ENCODE data around the gene L2HGDH. TPM values are rescaled to one million over a fixed set of nuclear protein-coding genes. Genes with fewer than 3 reads are reported as not detected.

L2HGDH gene
- total RNA-seq, 1 donor from 2014 or later = 4.2 TPM

- H3K36me3 ChIP-seq = no peaks in the 10 kb centered on the region
- no peaks in the 10 kb centered on the region for H3K4me1 ChIP-seq
- no peak for ATAC-seq
- DNase-seq = no peak
- no peaks in the 10 kb centered on the region for H3K27me3 ChIP-seq (ENCODE audit: low read depth)
- H3K4me3 ChIP-seq = no peak overlapping the region
- no peak overlapping the region for H3K27ac ChIP-seq
- intact Hi-C loops (cut with DNase I) = no loop called here
- no peaks in the 10 kb centered on the region for H3K9me3 ChIP-seq
- TF ChIP-seq, protein P1, sequence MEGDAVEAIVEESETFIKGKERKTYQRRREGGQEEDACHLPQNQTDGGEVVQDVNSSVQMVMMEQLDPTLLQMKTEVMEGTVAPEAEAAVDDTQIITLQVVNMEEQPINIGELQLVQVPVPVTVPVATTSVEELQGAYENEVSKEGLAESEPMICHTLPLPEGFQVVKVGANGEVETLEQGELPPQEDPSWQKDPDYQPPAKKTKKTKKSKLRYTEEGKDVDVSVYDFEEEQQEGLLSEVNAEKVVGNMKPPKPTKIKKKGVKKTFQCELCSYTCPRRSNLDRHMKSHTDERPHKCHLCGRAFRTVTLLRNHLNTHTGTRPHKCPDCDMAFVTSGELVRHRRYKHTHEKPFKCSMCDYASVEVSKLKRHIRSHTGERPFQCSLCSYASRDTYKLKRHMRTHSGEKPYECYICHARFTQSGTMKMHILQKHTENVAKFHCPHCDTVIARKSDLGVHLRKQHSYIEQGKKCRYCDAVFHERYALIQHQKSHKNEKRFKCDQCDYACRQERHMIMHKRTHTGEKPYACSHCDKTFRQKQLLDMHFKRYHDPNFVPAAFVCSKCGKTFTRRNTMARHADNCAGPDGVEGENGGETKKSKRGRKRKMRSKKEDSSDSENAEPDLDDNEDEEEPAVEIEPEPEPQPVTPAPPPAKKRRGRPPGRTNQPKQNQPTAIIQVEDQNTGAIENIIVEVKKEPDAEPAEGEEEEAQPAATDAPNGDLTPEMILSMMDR (IDR thresholded peaks at IDR 0.05) = no peak
Measured at GRCh38 chr14:50262865-50263264, 49.2 kb downstream of the L2HGDH start.

DNA sequence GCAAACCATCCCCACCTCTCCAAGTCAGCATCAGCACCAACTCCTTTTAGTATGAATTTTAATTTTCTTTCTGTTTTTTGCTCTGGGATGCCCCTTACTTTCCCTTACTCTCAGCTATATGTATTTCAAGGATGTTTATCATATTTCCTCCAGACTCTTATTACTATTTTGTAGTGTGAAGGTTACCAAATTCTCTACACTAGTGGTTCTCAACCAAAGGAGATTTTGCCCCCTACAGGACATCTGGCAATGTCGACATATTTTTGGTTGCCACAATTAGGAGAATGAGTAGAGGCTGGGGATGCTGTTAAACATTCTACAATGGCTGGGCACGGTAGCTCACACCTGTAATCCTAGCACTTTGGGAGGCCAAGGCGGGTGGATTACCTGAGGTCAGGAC lies 51.5 kb downstream of the L2HGDH start:
- TF ChIP-seq, protein P1 (IDR thresholded peaks at IDR 0.05) = peak; percentile 41
- Histone ChIP-seq H3K9me3 (no peaks in the 10 kb centered on the region), H3K27me3 (ENCODE audit: low read depth) (no peaks in the 10 kb centered on the region), H3K4me3 (no peak overlapping the region), H3K36me3 (no peaks in the 10 kb centered on the region), H3K4me1 (no peaks in the 10 kb centered on the region), H3K27ac (no peak overlapping the region)
- intact Hi-C loops (cut with DNase I) = no loop called here
- ATAC-seq = no peak
- no peak for DNase-seq

DNA sequence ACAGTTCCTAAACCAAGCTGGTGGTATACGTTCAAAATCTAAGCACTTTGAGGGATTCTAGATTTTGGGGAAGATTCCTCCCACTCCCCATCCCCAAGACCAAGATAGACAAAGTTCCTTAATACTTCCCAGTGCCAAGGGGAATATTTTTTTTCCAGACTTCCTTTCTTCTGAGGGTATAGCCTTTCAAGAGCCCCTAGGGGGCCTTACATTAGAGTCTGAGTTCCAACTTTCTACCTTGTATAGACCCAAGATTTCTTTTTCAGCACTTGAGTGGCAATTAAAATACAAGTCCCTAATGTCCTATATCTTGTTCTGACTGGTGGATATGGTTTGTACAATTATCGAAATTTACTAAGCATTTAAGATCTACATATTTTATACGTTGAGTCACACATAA lies 52.0 kb downstream of the L2HGDH start:
- intact Hi-C loops (cut with DNase I) = no loop called here
- TF ChIP-seq, protein P1 (IDR thresholded peaks at IDR 0.05) = no peak

DNA sequence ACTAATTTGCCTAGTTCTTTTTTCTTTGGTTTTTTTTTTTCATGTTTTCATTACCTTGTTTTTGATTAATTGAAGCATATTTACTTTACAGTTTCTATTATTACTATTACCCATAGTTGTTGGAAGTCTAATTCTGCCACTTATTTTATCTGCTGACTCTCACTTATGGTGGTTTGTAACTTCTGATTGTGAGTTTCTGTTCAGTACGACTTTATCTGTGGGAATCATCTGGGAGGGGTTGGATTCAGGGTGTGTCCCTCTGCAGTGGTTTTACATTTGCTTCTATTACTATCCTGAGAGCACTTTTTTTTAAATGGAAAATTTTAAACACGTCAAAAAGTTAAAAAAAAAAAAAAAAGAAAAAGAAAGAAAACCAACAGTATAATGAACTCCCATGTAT lies 54.3 kb downstream of the L2HGDH start:
- DNase-seq (no peak), ATAC-seq (no peak)
- TF ChIP-seq, protein P1 (IDR thresholded peaks at IDR 0.05) = no peak
- Histone ChIP-seq H3K36me3 (no peaks in the 10 kb centered on the region), H3K4me1 (no peaks in the 10 kb centered on the region), H3K27ac (no peak overlapping the region), H3K9me3 (no peaks in the 10 kb centered on the region), H3K4me3 (no peak overlapping the region), H3K27me3 (ENCODE audit: low read depth) (no peaks in the 10 kb centered on the region)
- intact Hi-C loops (cut with DNase I) = no loop called here

More for the DNA sequence above, 52.0 kb downstream of the L2HGDH start:
- H3K36me3 ChIP-seq = no peaks in the 10 kb centered on the region
- no peaks in the 10 kb centered on the region for H3K27me3 ChIP-seq (ENCODE audit: low read depth)
- H3K4me1 ChIP-seq = no peaks in the 10 kb centered on the region
- H3K4me3 ChIP-seq = no peak overlapping the region
- ATAC-seq (no peak), DNase-seq (no peak)
- H3K9me3 ChIP-seq = no peaks in the 10 kb centered on the region
- H3K27ac ChIP-seq = no peak overlapping the region

DNA sequence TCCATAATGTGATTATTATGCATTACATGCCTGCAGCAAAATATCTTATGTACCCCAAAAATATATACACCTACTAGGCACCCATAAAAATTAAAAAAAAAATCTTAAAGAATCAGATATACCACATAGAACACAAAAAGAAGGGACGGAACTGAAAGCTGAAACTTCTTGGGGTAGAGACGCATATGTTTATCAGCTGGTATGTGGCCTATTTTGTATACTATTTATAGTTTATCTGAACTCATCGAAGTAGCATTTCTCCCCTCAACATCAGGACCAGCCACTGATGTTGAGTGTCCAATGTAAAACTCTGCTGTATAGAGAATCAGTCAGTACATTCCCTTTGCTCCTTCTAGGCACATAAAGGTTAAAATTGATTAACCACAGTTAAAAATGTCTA lies 57.8 kb downstream of the L2HGDH start:
- Histone ChIP-seq H3K4me1 (no peaks in the 10 kb centered on the region), H3K36me3 (no peaks in the 10 kb centered on the region), H3K9me3 (no peaks in the 10 kb centered on the region), H3K27ac (no peak overlapping the region), H3K27me3 (ENCODE audit: low read depth) (no peaks in the 10 kb centered on the region), H3K4me3 (no peak overlapping the region)
- TF ChIP-seq, protein P1 (IDR thresholded peaks at IDR 0.05) = no peak
- DNase-seq (no peak), ATAC-seq (no peak)
- intact Hi-C loops (cut with DNase I) = no loop called here
